Forelimb muscle (tissue), 1 donor: ENCODE measurements around the gene ITCH. TPM values are rescaled to one million over a fixed set of nuclear protein-coding genes. Genes with fewer than 3 reads are reported as not detected.
"Not testable (repeated sequence)": the region's sequence is repeated elsewhere in the genome, so short reads cannot be mapped to it uniquely, and the experiment has no call there.

ENCODE experiments used
- DNase-seq: peaks from one replicate; pipeline ENCODE4 v3.0.0-alpha.2; 2013; ENCODE audit warnings: low read depth
- polyA plus RNA-seq: library from polyadenylated mRNA; unstranded; fragments of 120-200 nt; gene quantifications from one replicate; pipeline ENCODE4 v1.2.1, GENCODE V29; 2013; ENCODE audit not compliant: insufficient read length

Gene ITCH
- polyA plus RNA-seq, 1 donor, result 23.9 TPM

- no peak for DNase-seq
These were observed 19.4 kb upstream of the ITCH start for GRCh38 chr20:34343458-34344211.

- no peak for DNase-seq
These were observed 18.8 kb upstream of the ITCH start for GRCh38 chr20:34344238-34344637.

- no peak for DNase-seq
These were observed 17.7 kb upstream of the ITCH start for GRCh38 chr20:34345402-34345736.

GRCh38 chr20:34345839-34346532 lies 17.1 kb upstream of the ITCH start:
- DNase-seq, result not testable (repeated sequence)

DNA sequence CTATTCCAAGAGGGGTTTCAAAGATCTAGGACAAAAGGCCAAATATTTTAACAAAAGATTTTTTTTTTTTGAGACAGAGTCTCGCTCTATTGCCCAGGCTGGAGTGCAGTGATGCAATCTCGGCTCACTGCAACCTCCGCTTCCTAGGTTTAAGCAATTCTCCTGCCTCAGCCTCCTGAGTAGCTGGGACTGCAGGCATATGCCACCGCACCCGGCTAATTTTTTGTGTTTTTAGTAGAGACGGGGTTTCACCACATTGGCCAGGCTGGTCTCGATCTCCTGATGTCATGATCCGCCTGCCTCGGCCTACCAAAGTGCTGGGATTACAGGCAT lies 16.6 kb upstream of the ITCH start:
- not testable (repeated sequence) for DNase-seq

DNA sequence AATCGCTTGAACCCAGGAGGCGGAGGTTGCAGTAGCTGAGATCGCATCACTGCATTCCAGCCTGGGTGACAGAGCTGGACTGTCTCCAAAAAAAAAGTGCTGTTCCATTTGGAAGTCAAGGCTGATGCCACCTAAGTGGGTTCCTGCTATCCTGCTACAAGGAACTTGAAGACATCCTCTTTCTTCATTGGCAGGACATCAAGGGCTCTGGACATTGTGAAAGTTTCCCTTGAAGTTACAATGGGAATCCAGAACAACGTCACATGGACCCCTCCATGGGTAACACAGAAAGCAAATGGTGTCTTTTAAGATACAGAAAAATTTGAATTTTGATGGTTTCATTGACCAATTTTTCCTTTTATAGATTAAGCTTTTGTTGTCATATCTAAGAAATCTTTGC lies 15.5 kb upstream of the ITCH start:
- no peak for DNase-seq

GRCh38 chr20:34350095-34350494 lies 13.0 kb upstream of the ITCH start:
- DNase-seq, result no peak

DNA sequence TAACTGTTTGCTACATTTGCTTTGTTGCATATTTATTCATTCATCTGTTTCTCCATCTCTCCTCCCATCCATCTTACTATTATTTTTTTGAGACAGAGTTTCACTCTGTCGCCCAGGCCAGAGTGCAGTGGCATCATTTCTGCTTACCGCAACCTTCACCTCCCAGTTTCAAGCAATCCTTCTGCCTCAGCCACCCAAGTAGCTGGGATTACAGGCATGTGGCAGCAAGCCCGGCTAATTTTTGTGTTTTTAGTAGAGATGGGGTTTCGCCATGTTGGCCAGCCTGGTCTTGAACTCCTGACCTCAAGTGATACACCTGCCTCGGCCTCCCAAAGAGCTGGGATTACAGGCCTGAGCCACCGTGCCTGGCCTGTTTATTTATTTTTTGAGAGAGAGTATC lies 9.6 kb upstream of the ITCH start:
- DNase-seq, result not testable (repeated sequence)

GRCh38 chr20:34355427-34355826 lies 7.6 kb upstream of the ITCH start:
- no peak for DNase-seq

DNA sequence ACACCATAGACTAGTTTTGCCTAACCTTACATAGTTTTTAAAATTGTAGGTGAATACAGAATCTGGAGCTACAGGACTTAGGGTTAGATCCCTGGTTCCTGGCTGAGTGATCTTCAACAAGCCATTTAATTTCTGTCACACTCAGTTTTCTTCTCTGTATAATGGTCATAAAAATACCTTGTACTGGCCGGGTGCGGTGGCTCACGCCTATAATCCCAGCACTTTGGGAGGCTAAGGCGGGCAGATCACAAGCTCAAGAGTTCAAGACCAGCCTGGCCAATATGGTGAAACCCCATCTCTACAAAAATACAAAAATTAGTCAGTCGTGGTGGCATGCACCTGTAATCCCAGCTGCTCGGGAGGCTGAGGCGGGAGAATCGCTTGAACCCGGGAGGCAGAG lies 3.3 kb upstream of the ITCH start:
- not testable (repeated sequence) for DNase-seq

DNA sequence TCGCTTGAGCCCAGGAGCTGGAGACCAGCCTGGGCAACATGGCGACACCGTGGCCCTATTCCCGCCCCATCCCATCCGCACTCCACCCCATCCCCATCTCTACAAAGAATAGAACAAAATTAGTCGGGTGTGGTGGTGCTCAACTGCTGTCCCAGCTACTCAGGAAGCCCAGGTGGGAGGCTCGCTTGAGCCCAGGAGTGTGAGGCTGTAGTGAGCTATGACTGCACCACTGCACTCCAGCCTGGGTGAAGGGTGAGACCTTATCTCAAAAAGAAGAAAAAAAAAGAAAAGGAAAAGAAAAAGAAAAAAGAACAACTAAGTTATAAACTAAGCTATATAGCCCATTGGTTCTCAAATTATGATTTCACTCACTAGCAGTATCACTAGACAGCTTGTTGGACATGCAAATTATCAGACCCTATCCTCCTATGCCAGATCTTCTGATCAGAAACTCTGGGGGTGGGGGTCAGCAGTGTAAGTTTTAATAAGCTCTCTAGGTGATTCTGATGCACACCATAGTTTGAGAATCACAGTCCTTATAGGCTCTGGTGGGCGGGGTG lies 491 bp upstream of the ITCH start:
- DNase-seq, result no peak

GRCh38 chr20:34363465-34364222 lies 571 bp downstream of the ITCH start:
- DNase-seq, result peak; percentile 38

- DNase-seq, result no peak
These were observed 1.1 kb downstream of the ITCH start for GRCh38 chr20:34364223-34364506.

DNA sequence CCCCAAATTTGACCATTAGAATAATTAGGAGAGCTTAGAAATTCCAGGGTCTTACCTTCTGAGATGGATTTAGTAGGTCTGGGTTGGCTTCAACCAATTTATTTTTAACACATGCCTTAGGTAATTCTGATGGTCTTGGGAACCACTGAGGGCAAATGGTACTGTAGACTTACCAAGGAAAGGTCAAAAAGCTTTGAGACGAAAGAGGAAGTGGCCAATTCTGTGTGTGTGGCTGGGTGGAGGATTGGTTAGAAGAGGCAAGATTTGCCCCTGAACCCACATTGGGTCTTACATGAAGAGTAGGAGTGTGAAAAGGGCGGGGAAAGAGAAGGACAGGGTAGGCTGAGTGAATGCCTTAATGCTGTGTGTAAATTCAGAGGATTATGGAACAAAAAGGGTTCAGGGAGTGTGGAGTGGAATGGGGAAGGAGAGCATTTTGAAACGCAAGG lies 2.7 kb downstream of the ITCH start:
- no peak for DNase-seq

DNA sequence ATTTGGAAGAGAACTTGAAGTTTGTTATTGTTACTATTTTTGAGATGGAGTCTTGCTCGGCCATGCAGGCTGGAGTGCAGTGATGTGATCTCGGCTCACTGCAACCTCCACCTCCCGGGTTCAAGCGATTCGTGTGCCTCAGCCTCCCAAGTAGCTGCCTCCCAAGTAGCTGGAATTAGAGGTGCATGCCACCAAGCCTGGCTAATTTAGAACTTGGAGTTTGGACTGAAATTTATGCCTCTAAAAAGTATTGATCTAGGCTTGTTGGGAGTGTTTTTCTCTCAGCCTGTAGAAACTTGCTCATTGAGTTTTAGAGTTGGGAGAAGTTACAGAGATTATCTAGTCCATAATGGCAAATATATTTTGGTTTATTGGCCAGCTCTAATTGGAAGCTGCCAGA lies 4.1 kb downstream of the ITCH start:
- no peak for DNase-seq

DNA sequence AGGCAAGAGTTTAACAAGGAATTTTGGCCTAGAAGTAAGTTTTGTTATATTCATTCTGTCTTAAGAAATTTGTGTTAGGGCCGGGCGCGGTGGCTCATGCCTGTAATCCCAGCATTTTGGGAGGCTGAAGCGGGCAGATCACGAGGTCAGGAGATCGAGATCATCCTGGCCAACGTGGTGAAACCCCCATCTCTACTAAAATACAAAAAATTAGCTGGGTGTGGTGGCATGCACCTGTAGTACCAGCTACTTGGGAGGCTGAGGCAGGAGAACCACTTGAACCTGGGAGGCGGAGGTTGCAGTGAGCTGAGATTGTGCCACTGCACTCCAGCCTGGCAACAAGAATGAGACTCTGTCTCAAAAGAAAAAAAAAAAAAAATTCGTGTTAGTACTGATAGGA lies 4.8 kb downstream of the ITCH start:
- DNase-seq, result not testable (repeated sequence)

DNA sequence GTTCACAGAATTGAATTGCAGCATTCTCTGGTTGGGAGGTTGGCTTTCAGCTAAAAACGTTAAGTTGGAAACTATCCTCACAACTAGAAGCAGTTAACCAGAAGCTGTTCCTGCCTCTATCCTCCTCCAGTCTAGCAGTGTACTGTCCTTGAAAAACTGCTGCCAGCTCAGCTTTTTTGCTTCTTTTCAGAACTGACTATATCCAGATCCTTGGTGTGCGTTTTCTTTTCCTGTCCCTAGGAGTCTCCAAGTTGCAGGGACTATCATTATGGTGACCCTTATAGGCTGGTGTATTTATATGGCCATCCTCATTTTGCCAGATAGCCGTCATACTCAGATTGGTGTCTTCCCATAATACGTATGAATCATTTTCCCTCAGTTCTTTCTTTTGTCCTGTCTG lies 5.5 kb downstream of the ITCH start:
- no peak for DNase-seq

- DNase-seq, result no peak
These were observed 6.2 kb downstream of the ITCH start for GRCh38 chr20:34369265-34369664.

DNA sequence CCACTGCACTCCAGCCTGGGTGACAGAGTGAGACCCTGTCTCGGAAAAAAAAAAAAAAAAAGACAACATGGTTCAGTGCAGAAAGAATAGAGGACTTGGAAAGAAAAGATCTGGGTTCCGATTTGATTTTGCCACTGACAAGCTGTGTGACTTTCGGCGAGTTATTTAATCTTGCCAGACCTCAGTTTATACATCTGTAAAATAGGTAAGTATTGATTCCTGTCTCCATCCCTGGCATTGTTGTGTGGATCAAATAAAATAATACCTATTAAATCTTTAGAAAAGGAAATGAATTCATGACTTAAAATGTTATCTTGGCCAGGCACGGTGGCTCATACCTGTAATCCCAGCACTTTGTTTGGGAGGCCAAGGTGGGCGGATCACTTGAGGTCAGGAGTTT lies 7.0 kb downstream of the ITCH start:
- no peak for DNase-seq

GRCh38 chr20:34373445-34373844 lies 10.4 kb downstream of the ITCH start:
- no peak for DNase-seq

DNA sequence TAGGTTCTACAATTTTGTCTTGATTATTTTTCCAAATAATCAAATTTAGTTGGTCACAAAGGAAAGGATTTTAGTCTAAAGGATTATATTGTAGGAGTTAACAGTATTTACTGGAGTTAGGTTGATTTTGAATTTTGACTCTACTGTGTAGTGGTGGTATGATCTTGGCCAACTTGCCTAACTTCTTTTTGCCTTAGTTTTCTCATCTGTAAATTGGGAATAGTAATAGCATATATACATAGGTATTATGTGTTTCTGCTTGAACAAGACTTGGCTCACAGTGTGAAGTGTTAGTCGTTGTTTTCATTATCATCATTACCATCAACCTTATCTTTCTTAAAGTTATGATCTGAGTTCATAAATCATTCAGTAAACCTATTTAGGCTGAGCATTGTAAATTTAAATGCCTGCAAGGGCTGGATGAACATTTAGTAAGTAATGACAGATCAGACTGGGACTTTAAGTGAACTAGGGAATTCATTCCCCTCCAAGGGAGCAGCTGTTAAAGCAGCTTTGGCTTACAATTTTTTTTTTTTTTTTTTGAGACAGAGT lies 11.2 kb downstream of the ITCH start:
- DNase-seq, result no peak

DNA sequence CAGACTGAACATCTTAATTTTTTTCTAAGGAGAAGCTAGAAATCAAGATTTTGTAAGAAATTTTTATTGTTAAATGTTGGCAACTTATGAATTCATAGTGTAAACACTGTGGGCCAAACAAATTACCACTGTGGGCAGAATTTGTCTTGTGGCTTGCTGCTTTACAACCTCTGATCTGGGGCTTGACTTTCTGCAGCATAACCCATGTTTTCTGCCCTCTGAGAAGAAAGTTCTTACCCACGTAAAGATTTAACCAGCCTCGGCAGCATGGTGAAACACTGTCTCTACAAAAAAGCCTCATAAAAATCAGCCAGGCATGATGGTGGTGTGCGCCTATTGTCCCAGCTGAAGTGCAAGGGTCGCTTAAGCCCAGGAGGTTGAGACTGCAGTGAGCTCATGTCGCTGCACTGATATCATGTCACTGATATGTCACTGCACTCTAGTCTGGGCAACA lies 12.9 kb downstream of the ITCH start:
- no peak for DNase-seq
